Limb (tissue), 2 donors: Measurements from ENCODE around the gene PTGDR.

ENCODE experiments used
- DNase-seq, 2 donors: peaks; one replicate each; pipeline ENCODE4 v3.0.0-alpha.2; 2016; ENCODE audit errors: extremely low spot score in 2 of 2

Gene PTGDR

GRCh38 chr14:52265253-52265652, 2.2 kb upstream of the PTGDR start:
- DNase-seq, result no peak

GRCh38 chr14:52266179-52266578, 1.3 kb upstream of the PTGDR start:
- DNase-seq, result no peak

- no peak for DNase-seq
Observed at GRCh38 chr14:52266782-52267181, 716 bp upstream of the PTGDR start.

- peak in 1 of 2 donors; percentile 55 for DNase-seq
Observed at GRCh38 chr14:52268279-52269061, 972 bp downstream of the PTGDR start.

GRCh38 chr14:52269100-52269499, 1.6 kb downstream of the PTGDR start:
- no peak for DNase-seq

- DNase-seq, result no peak
Observed at GRCh38 chr14:52269982-52270381, 2.5 kb downstream of the PTGDR start.

- no peak for DNase-seq
Observed at GRCh38 chr14:52271538-52271937, 4.0 kb downstream of the PTGDR start.

- DNase-seq, result no peak
Observed at GRCh38 chr14:52272375-52272774, 4.9 kb downstream of the PTGDR start.

GRCh38 chr14:52275372-52275771, 7.9 kb downstream of the PTGDR start:
- no peak for DNase-seq

- no peak for DNase-seq
Observed at GRCh38 chr14:52277552-52277951, 10.1 kb downstream of the PTGDR start.

- DNase-seq, result no peak
Observed at GRCh38 chr14:52279408-52279807, 11.9 kb downstream of the PTGDR start.

GRCh38 chr14:52283099-52283498, 15.6 kb downstream of the PTGDR start:
- no peak for DNase-seq

- no peak for DNase-seq
Observed at GRCh38 chr14:52286661-52287649, 19.5 kb downstream of the PTGDR start.

GRCh38 chr14:52296378-52296777, 28.9 kb downstream of the PTGDR start:
- DNase-seq, result no peak

GRCh38 chr14:52298795-52299194, 31.3 kb downstream of the PTGDR start:
- no peak for DNase-seq

GRCh38 chr14:52299692-52300278, 32.3 kb downstream of the PTGDR start:
- DNase-seq, result peak in 1 of 2 donors; percentile 83

- DNase-seq, result no peak
Observed at GRCh38 chr14:52303236-52303635, 35.7 kb downstream of the PTGDR start.

GRCh38 chr14:52304248-52304904, 36.9 kb downstream of the PTGDR start:
- DNase-seq, result no peak

- no peak for DNase-seq
Observed at GRCh38 chr14:52305014-52305413, 37.5 kb downstream of the PTGDR start.

GRCh38 chr14:52307376-52307775, 39.9 kb downstream of the PTGDR start:
- DNase-seq, result no peak

GRCh38 chr14:52307905-52308304, 40.4 kb downstream of the PTGDR start:
- DNase-seq, result no peak
